ENCODE data around the gene RNF208.

Gene RNF208

GRCh38 chr9:137226338-137227053 is 4.5 kb upstream of the RNF208 start:
- no peak for DNase-seq

- no peak for DNase-seq
These were observed 3.8 kb upstream of the RNF208 start for GRCh38 chr9:137225699-137226331.

DNA sequence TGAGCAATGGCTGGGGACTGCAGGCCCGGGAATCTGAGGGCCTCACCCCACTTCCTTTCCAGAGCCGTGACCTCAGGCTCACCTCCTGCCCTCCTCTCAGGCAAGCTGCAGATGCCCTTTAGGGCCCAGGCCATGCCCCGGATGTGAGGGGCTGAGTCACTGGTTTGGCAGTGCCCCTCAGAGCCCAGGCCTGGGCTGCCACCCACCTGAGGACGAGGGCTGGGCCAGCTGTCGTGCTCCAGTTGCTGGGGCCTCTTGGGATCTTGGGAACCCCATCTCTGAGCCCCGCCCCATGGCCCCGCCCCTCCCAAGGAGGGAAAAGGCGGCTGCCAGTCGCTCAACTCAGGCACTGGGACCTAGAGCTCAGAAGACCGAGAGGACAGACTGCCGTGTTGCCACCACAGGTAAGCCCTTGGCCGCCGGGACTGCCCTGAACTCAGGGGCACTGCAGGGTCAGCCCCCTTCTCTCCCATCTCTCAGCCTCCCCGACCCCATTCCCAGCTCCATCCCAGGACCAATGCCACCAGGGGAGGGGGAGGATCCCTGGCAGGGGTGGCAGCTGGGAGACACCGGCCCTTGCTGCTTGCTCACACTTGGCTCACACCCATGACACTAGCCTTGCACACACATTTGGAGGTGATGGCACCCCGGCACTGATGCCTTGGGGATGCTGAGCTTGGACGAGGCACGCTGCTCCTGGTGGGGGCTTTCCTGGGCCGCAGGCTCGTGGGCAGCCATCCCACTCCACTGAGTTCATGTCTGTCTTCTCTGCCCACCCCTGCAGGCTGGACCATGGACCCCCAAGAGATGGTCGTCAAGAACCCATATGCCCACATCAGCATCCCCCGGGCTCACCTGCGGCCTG is 3.0 kb upstream of the RNF208 start, which contains the start of gene CYSRT1:
Gene CYSRT1 (plus strand): TSS at position 345 of the 865 bp plus-strand sequence. CDS start 448 bp downstream, at position 793.
- DNase-seq = no peak

GRCh38 chr9:137223078-137223970 is 1.3 kb upstream of the RNF208 start:
- peak; percentile 72 for DNase-seq

DNA sequence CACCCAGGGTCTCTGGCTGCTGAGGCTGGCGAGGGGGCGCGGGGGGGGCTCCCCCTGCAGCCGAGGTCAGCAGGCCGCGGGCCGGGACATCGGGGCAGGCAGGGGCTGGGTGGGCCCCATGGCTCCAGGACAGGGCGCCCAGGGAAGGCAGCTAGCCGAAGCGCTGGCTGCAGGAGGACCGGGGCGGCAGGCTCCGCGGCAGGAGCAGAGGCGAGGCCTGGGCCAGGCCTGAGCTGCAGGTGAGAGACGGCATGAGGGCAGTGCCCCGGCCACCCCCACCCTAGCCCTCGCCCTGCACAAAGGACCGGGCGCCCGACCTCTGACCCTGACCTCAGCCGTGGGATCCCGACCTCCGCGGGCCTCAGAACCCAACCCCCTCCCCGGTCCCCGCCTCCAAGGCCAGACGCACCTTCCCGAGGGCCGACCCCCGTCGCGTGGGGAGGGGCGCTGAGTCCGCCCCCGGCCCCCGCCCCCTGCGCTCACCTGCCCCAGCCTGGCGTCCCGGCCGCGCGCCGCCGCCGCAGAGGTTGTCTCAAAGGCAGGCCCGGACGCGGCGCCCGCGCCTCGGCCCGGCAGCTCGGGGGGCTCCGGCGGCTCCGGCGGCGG is 431 bp downstream of the RNF208 start:
- no peak for DNase-seq

DNA sequence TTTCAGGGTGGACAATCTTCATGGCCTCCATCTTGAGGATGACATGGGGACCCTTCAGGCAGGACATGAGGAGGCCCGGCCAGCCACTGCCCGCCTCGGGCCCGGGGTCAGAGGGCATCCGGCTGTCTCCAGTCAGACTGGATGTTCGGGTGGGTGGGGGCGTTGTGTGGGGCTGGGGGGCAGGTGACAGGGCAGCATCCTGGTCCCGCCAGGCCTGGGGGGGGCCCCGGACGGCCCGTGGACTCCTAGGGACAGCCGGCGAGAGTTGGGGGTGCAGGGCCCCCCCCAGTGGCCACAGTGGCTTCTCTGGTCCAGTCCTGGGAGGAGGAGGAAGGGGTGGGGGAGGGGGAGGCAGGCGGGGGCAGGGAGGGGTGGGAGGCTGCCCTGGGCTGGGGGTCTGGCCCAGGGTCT is 940 bp downstream of the RNF208 start:
- DNase-seq = no peak

- no peak for DNase-seq
These were observed 1.5 kb downstream of the RNF208 start for GRCh38 chr9:137220317-137221094.

- DNase-seq = no peak
These were observed 2.2 kb downstream of the RNF208 start for GRCh38 chr9:137219757-137220316.

DNA sequence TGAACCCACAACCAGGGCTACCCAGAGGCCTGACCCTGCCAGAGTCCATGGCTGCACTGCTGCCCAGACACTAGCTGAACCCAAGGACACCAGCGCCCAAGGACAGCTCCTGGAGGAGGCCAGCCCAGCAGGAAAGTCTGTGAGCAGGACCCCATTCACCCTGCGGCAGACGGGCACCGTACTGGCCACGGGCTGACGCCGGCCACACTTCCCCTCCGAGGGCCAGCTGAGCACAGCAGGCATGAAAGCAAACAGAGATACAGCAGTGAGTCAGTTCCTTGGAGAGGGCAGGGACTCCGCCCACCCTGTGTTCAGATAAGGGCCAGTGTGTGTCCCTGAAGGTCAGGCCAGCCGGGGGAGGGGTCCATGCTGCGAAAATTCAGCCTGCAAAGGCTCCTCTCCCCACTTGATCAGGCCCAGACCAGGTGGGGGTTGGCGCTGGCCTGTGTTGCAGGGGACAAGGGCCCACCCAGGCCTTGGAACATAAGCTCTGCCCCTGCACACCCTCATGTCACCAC is 3.2 kb downstream of the RNF208 start:
- DNase-seq = no peak

GRCh38 chr9:137218212-137218753 is 3.8 kb downstream of the RNF208 start:
- DNase-seq = no peak

- no peak for DNase-seq
These were observed 4.5 kb downstream of the RNF208 start for GRCh38 chr9:137217276-137218211.

GRCh38 chr9:137216188-137216965 is 5.7 kb downstream of the RNF208 start:
- DNase-seq = no peak

DNA sequence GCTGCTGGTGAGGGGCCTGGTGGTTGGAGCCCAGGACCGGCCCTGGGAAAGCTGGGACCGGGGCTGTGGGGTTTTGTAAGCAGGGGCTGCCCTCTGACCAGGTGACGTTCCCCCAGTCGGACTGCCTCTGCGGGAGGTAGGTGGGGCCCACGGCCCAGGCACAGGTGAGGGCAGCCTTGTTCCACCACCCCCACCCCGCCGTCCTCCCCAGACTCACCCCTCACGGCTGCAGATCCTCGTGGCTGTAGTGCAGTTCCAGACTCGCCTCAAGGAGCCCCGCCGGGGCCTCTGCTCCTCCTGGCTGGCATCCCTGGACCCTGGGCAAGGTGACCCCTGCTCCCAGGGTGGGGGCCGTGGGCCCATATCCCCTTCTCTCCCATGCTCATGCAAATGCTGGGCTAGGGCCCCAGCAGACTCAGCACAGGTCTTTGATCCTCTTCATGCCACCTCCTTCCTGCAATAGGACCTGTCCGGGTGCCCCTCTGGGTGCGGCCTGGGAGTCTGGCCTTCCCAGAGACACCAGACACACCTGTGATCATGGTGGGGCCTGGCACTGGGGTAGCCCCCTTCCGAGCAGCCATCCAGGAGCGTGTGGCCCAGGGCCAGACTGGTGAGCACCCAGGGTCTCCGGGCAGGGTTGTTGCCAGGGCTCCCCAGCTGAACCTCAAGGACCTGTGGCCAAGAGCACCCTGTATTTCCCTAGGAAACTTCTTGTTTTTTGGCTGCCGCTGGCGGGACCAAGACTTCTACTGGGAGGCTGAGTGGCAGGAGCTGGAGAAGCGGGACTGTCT is 6.6 kb downstream of the RNF208 start:
- DNase-seq = no peak

- DNase-seq = no peak
These were observed 7.4 kb downstream of the RNF208 start for GRCh38 chr9:137214620-137215019.

DNA sequence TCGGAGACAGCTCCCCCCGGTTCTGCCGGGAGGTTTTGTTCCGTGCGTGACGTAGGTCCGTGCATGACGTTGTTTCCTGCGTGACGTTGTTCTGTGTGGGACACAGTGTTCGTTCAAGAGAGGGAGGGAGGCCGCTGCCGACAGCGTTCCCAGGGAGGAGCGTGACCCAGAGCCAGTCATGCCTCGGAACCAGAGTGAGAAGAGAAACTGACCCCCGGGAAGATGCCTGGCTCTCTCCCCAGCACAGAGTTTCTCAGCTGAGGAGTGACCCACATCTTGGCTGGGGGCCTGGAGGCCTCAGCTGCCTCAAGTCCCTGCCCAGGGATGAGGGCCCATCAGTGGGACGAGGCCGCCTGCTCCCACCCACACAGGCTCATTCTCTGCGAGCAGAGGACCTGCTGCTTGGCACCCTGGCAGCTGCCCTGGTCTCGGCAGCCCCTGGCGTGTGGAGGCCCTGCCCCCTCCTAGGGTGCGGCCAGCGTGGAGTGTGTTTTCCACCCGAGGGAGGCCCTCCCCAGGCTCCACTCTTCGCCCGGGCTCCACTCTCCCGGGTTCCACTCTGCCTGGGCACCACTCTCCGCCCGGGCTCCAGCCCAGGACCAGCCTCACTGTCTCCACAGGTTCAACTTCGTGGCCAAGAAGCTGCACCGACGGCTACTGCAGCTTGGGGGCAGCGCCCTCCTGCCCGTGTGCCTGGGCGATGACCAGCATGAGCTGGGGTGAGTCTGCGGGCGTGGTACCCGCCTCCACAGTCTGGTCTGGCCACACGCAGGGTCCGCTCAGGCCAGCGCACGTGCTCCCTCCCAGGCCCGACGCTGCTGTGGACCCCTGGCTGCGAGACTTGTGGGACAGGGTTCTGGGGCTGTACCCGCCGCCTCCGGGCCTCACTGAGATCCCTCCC is 8.6 kb downstream of the RNF208 start:
- DNase-seq = no peak

DNA sequence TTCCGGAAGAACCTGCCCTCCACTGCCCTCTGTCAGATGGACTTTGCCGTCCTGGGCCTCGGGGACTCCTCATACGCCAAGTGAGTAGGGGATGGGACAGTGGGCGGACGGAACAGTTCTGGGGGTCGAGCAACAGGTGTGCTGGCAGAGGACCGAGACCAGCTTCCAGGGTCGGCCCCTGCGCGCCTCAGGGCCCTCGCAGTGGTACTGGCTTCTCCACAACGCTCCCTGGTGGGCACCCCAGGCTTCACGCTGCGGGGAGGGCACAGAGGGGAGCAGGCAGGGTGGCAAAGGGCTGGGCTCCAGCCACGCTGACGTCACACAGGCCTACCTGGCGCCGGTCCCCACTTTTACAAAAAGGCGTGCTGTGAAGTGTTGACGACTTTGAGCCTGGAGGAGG is 9.5 kb downstream of the RNF208 start:
- no peak for DNase-seq
